Esophagus muscularis mucosa (tissue), 4 donors: ENCODE measurements around the gene EPHA6. TPM values are rescaled to one million over a fixed set of nuclear protein-coding genes. Genes with fewer than 3 reads are reported as not detected.

Source experiments
- DNase-seq: peaks from one replicate; pipeline ENCODE4 v3.0.0-alpha.2; 2017; ENCODE audit errors: extremely low spot score
- H3K27ac ChIP-seq, 4 donors: fragments of 200-600 bp; sonication (generic); replicated peaks in 1 of 4; 1 replicate in 3 of 4; 2 replicates in 1 of 4; pipeline ENCODE4 v1.5.1; 2016 to 2019; ENCODE audit warnings: mild to moderate bottlenecking in 1 of 4
- H3K27me3 ChIP-seq, 4 donors: fragments of 200-600 bp; sonication (generic); one replicate each; pipeline versions ENCODE4 v1.5.1 to v1.6.0; 2016 to 2019
- H3K36me3 ChIP-seq, 4 donors: fragments of 200-600 bp; sonication (generic); one replicate each; pipeline ENCODE4 v1.5.1; 2016 to 2019
- H3K4me1 ChIP-seq, 4 donors: fragments of 200-600 bp; sonication (generic); one replicate each; pipeline ENCODE4 v1.5.1; 2016 to 2019
- H3K4me3 ChIP-seq, 4 donors: fragments of 200-600 bp; sonication (generic); 1 replicate in 2 of 4; 2 replicates in 2 of 4; pipeline ENCODE4 v1.5.1; 2016 to 2019; ENCODE audit warnings: mild to moderate bottlenecking in 4 of 4, moderate library complexity in 1 of 4
- H3K9me3 ChIP-seq, 4 donors: fragments of 200-600 bp; sonication (generic); 1 replicate in 3 of 4; 2 replicates in 1 of 4; pipeline ENCODE4 v1.5.1; 2016 to 2019
- EP300 ChIP-seq: sonication (generic); formaldehyde crosslinking; IDR thresholded peaks from one replicate; pipeline ENCODE4 v1.6.1; 2017; ENCODE audit warnings: antibody characterized with exemption
- POLR2A ChIP-seq: fragments of 450-650 bp; IDR thresholded peaks from one replicate; pipeline ENCODE4 v1.6.1; 2017; ENCODE audit warnings: antibody characterized with exemption, moderate library complexity, mild to moderate bottlenecking, low read depth
- POLR2AphosphoS5 ChIP-seq, 2 donors: sonication (generic); formaldehyde crosslinking; IDR thresholded peaks; one replicate each; pipeline ENCODE4 v1.6.1; 2017; ENCODE audit warnings: antibody characterized with exemption in 2 of 2
- WGBS: methylation state at CpG from one replicate; pipeline ENCODE4 v1.1.5; 2018; 5-methylcytosine and 5-hydroxymethylcytosine counted together
- intact Hi-C: fragments of 100-400 bp; cut with DNase I; formaldehyde crosslinking; loops from one replicate; pipeline ENCODE4 v1.15.1; 2023
- total RNA-seq, 4 donors: library from RNA; depleted of rRNA; stranded (reverse); fragments of >200 nt; gene quantifications; one replicate each; pipeline versions ENCODE4 v1.1.0 to v1.2.1, GENCODE V29; 2016
- TF ChIP-seq, protein P1 (sequence below), 3 experiments: fragments of 200-600 bp in 2 of 3; fragments of 450-650 bp in 1 of 3; sonication (generic) in 2 of 3; IDR thresholded peaks; one replicate each; pipeline ENCODE4 v1.5.1; 2017 to 2019; ENCODE audit warnings: antibody characterized with exemption in 3 of 3, mild to moderate bottlenecking in 2 of 3, moderate library complexity in 1 of 3

EPHA6 gene
- total RNA-seq, 4 donors from 2014 or later, result 1.8 to 8.3 (median 4.2) TPM

DNA sequence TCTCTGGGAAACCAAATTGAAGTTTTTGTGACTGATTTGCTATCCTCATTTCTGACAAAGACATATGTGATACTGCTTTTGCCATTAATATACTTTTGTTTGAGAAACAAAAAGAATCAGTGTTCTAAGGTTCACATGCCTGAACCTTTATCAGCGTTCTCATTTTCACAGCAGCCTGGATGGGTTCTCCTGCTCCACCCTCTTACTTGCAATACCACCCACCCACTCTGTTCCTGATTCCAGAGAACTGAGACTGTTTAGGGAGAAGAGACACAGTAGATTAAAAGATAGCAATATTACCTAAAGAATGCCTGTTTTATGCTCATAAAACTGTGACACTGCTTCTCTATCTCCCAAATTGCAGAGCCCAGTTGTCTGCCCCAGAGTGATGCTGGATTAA lies 924.4 kb downstream of the EPHA6 start:
- Histone ChIP-seq H3K4me3 (no peak overlapping the region), H3K27ac (no peak overlapping the region), H3K4me1 (no peaks in the 10 kb centered on the region), H3K36me3 (no peaks in the 10 kb centered on the region), H3K9me3 (no peaks in the 10 kb centered on the region), H3K27me3 (no peaks in the 10 kb centered on the region)
- 57% methylated on average over 1 of the region's 1 CpG for WGBS
- no peak for DNase-seq
- TF ChIP-seq POLR2AphosphoS5 (IDR thresholded peaks at IDR 0.05) (no peak), POLR2A (no peak), EP300 (no peak)
- TF ChIP-seq, protein P1, sequence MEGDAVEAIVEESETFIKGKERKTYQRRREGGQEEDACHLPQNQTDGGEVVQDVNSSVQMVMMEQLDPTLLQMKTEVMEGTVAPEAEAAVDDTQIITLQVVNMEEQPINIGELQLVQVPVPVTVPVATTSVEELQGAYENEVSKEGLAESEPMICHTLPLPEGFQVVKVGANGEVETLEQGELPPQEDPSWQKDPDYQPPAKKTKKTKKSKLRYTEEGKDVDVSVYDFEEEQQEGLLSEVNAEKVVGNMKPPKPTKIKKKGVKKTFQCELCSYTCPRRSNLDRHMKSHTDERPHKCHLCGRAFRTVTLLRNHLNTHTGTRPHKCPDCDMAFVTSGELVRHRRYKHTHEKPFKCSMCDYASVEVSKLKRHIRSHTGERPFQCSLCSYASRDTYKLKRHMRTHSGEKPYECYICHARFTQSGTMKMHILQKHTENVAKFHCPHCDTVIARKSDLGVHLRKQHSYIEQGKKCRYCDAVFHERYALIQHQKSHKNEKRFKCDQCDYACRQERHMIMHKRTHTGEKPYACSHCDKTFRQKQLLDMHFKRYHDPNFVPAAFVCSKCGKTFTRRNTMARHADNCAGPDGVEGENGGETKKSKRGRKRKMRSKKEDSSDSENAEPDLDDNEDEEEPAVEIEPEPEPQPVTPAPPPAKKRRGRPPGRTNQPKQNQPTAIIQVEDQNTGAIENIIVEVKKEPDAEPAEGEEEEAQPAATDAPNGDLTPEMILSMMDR (IDR thresholded peaks at IDR 0.05), result no peak
- intact Hi-C loops, result no loop called here

DNA sequence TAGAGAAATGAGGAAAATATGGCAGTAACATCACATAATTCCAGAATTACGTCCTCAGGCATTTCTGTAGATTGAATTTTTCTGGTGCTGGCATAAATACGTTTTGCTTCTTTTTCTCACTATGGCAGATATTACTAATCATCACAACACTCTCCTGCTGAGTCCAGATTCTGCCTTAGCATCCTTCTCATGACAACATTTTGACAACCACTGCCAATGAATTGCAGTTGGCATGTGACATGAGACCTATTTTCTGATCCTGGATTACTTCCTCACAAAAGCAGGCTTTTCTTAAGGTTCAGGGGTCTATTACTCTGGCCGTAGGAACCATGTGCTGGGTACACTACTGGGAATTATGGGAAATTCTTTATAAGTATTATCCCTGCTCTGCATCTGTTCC lies 927.6 kb downstream of the EPHA6 start:
- H3K9me3 ChIP-seq, result no peaks in the 10 kb centered on the region
- no peaks in the 10 kb centered on the region for H3K4me1 ChIP-seq
- TF ChIP-seq POLR2AphosphoS5 (IDR thresholded peaks at IDR 0.05), result no peak
- no peak for TF ChIP-seq EP300
- TF ChIP-seq, protein P1 (IDR thresholded peaks at IDR 0.05), result no peak
- TF ChIP-seq POLR2A, result no peak
- H3K36me3 ChIP-seq, result no peaks in the 10 kb centered on the region
- no peaks in the 10 kb centered on the region for H3K27me3 ChIP-seq
- intact Hi-C loops, result no loop called here
- no peak overlapping the region for H3K4me3 ChIP-seq
- H3K27ac ChIP-seq, result no peak overlapping the region
- DNase-seq, result no peak
- 86% methylated on average over 3 of the region's 3 CpGs for WGBS

DNA sequence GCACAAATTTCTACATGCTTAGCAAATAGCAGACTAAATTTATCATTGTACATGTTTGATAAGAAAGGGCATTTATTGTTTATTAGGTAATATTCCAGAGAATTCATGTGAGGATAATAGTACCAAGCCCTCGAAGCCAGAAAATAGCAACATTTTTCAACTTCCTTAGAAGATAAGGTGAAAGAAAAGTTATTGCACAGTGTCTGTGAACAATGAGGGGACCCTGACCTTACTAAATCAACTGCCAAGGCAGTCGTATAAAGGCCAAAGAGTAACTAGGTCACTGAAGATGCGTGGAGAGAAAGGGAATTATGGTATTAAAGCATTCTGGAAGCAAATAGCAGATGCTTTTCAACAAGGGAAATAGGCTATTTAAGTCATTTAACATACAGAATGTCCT lies 929.9 kb downstream of the EPHA6 start:
- TF ChIP-seq, protein P1 (IDR thresholded peaks at IDR 0.05), result no peak
- TF ChIP-seq EP300 (no peak), POLR2A (no peak), POLR2AphosphoS5 (IDR thresholded peaks at IDR 0.05) (no peak)
- Histone ChIP-seq H3K4me3 (no peak overlapping the region), H3K9me3 (no peaks in the 10 kb centered on the region), H3K36me3 (no peaks in the 10 kb centered on the region), H3K4me1 (no peaks in the 10 kb centered on the region), H3K27ac (no peak overlapping the region), H3K27me3 (no peaks in the 10 kb centered on the region)
- intact Hi-C loops, result no loop called here
- DNase-seq, result no peak
- 66% methylated on average over 3 of the region's 3 CpGs for WGBS

DNA sequence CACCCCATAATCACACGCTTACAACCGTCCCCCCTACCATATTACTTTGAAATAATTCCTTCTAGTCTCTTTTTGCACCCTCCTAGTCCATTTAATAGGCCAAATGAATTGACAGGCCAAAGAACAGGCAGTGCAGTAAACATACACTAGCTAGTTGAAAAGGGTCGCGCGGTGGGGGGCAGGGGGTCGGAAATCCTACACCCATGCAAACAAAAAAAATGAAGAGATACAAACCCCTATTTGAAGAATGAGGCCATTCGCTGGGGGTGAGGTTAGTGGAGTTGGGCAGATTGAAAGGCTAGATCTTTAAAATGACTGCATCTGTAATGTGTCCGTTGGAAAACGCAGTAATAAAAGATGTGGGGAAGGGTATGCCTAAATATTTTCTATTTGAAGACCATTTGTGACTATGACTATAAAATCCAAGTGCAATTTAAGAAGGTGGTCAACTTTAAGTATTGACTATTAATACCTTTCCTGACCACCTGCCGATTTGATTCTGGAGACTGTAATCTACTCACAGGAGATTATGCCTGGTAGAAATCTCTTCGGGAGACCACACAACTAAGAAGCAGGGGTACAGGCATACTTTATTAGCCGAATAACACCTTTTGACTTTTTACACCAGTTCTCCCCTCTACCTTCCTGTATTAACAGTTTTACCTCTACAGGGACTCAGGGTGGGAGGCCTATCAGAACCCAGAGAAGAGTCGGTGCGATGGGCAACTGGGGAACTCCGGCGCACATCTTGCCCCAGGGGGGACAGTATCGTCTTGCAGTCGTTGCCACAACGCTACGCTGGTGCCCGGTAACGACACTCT lies 949.4 kb downstream of the EPHA6 start:
- 23% methylated on average over 22 of the region's 22 CpGs for WGBS
- H3K36me3 ChIP-seq, result peaks cover 0 to 6% (median 3%) of the 10 kb centered on the region in 4 donors
- DNase-seq, result no peak
- intact Hi-C loops, result no loop called here
- peak overlapping the region; percentile 67 to 84 (median 74) for H3K4me3 ChIP-seq
- H3K4me1 ChIP-seq, result peaks cover 12 to 26% (median 20%) of the 10 kb centered on the region in 4 donors
- no peaks in the 10 kb centered on the region for H3K27me3 ChIP-seq
- no peaks in the 10 kb centered on the region for H3K9me3 ChIP-seq
- peak overlapping the region; percentile 61 to 79 (median 74) for H3K27ac ChIP-seq
- TF ChIP-seq POLR2AphosphoS5 (IDR thresholded peaks at IDR 0.05) (no peak), POLR2A (no peak), EP300 (no peak)
- TF ChIP-seq, protein P1 (IDR thresholded peaks at IDR 0.05), result no peak
